HepG2 (cell line): ENCODE measurements around the gene CHST12. TPM values are rescaled to one million over a fixed set of nuclear protein-coding genes. Genes with fewer than 3 reads are reported as not detected.

ENCODE experiments used
- ARID2 ChIP-seq: sonication (generic); formaldehyde crosslinking; IDR thresholded peaks from 2 replicates; pipeline ENCODE4 v1.8.1; 2022; ENCODE audit warnings: mild to moderate bottlenecking, missing genetic modification reagents, borderline replicate concordance
- ARID5B ChIP-seq: IDR thresholded peaks from 2 replicates; pipeline ENCODE4 v1.4.0; 2020; ENCODE audit warnings: mild to moderate bottlenecking, missing genetic modification reagents
- BCL3 ChIP-seq: sonication (generic); formaldehyde crosslinking; IDR thresholded peaks from 2 replicates; pipeline ENCODE4 v1.5.1; 2020; ENCODE audit warnings: mild to moderate bottlenecking, missing genetic modification reagents, moderate library complexity
- BCL6 ChIP-seq: IDR thresholded peaks from 2 replicates; pipeline ENCODE4 v1.6.1; 2016; ENCODE audit warnings: missing genetic modification reagents, missing compliant biosample characterization
- CEBPG ChIP-seq: IDR thresholded peaks from 2 replicates; pipeline ENCODE4 v1.6.1; 2016
- ETV6 ChIP-seq: sonication (generic); formaldehyde crosslinking; conservative IDR thresholded peaks from 2 replicates; pipeline ENCODE4 v1.4.0; 2020; ENCODE audit warnings: missing genetic modification reagents
- FOXJ3 ChIP-seq: sonication (generic); formaldehyde crosslinking; IDR thresholded peaks from 2 replicates; pipeline ENCODE4 v1.4.0; 2020; ENCODE audit warnings: missing genetic modification reagents, mild to moderate bottlenecking, borderline replicate concordance
- HDAC1 ChIP-seq: sonication (generic); formaldehyde crosslinking; IDR thresholded peaks from 2 replicates; pipeline ENCODE4 v1.5.1; 2020; ENCODE audit warnings: mild to moderate bottlenecking, missing genetic modification reagents
- HMG20A ChIP-seq: IDR thresholded peaks from 2 replicates; pipeline ENCODE4 v1.6.1; 2016; ENCODE audit warnings: borderline replicate concordance
- HNRNPUL1 ChIP-seq: fragments of 200-400 bp; formaldehyde crosslinking; IDR thresholded peaks from 2 replicates; pipeline ENCODE4 v1.6.1; 2017; ENCODE audit warnings: low read depth, mild to moderate bottlenecking, low read length, moderate library complexity
- ISX ChIP-seq: sonication (generic); formaldehyde crosslinking; conservative IDR thresholded peaks from 2 replicates; pipeline ENCODE4 v1.5.0; 2020; ENCODE audit warnings: missing genetic modification reagents
- KLF16 ChIP-seq, 2 experiments: sonication (generic) in 1 of 2; formaldehyde crosslinking in 1 of 2; IDR thresholded peaks; 2 replicates each; pipeline versions ENCODE4 v1.6.1 to v1.8.0; 2016 to 2023; ENCODE audit warnings: missing genetic modification reagents in 2 of 2, missing compliant biosample characterization in 1 of 2
- MXI1 ChIP-seq: IDR thresholded peaks from 3 replicates; pipeline ENCODE4 v1.6.1; 2012; ENCODE audit warnings: low read depth, low read length, inconsistent platforms, borderline replicate concordance
- PAWR ChIP-seq: sonication (generic); formaldehyde crosslinking; IDR thresholded peaks from 2 replicates; pipeline ENCODE4 v1.4.0; 2020; ENCODE audit warnings: missing genetic modification reagents, mild to moderate bottlenecking, borderline replicate concordance
- RBM22 ChIP-seq: fragments of 200-400 bp; formaldehyde crosslinking; optimal IDR thresholded peaks from 2 replicates; pipeline ENCODE3; 2017; ENCODE audit warnings: mild to moderate bottlenecking, low read length, moderate library complexity
- SMAD9 ChIP-seq: sonication (generic); formaldehyde crosslinking; IDR thresholded peaks from 2 replicates; pipeline ENCODE4 v1.5.1; 2020; ENCODE audit warnings: mild to moderate bottlenecking, missing genetic modification reagents
- TEAD2 ChIP-seq: sonication (generic); formaldehyde crosslinking; IDR thresholded peaks from 2 replicates; pipeline ENCODE4 v1.9.0; 2021; ENCODE audit warnings: missing genetic modification reagents
- ZBTB14 ChIP-seq: sonication (generic); formaldehyde crosslinking; IDR thresholded peaks from 2 replicates; pipeline ENCODE4 v1.4.0; 2020; ENCODE audit warnings: missing genetic modification reagents
- ZBTB33 ChIP-seq: sonication (generic); formaldehyde crosslinking; IDR thresholded peaks from 2 replicates; pipeline ENCODE4 v1.4.0; 2020; ENCODE audit warnings: missing genetic modification reagents
- ZNF737 ChIP-seq: sonication (generic); formaldehyde crosslinking; IDR thresholded peaks from 2 replicates; pipeline ENCODE4 v1.5.0; 2020; ENCODE audit warnings: missing genetic modification reagents, mild to moderate bottlenecking, borderline replicate concordance
- ZNF800 ChIP-seq: sonication (generic); formaldehyde crosslinking; IDR thresholded peaks from 2 replicates; pipeline ENCODE4 v1.4.0; 2020; ENCODE audit warnings: missing genetic modification reagents
- polyA plus RNA-seq, 8 experiments: library from polyadenylated mRNA; depleted of rRNA in 3 of 8; stranded (reverse) in 7 of 8; unstranded in 1 of 8; fragments of >200 nt; fragmentation: Illumina TruSeq in 4 of 8; extraction: Trizol in 4 of 8; gene quantifications; 2 replicates each; pipeline versions ENCODE4 v1.2.1 to v1.2.3, GENCODE V29; 2011 to 2016; ENCODE audit warnings: low read depth in 4 of 8, missing spikeins in 1 of 8, mixed read lengths in 1 of 8; ENCODE audit not compliant: insufficient read depth in 1 of 8
- total RNA-seq, 5 experiments: library from RNA; depleted of rRNA; stranded (reverse); fragments of >200 nt; fragmentation: Illumina TruSeq; extraction: Trizol; gene quantifications; 2 replicates each; pipeline ENCODE4 v1.2.3, GENCODE V29; 2016; ENCODE audit warnings: low read depth in 1 of 5

Gene CHST12
- total and polyA plus RNA-seq, 2 of the 13 experiments (the other 11 are each of a cell fraction or from before 2014, with no cell fraction given) = 6.4 to 15.8 TPM

GRCh38 chr7:2353936-2354185 lies 49.5 kb upstream of the CHST12 start (continued):
- TF ChIP-seq ZNF737 (CRISPR knock-in tag) (peak; percentile 60; the same call in 1 of the 2 replicates), RBM22 (no peak), PAWR (CRISPR knock-in tag) (no peak), BCL3 (CRISPR knock-in tag) (peak; percentile 86), ISX (CRISPR knock-in tag) (peak; percentile 66; the same call in 1 of the 2 replicates), FOXJ3 (no peak), HNRNPUL1 (no peak), ARID5B (CRISPR knock-in tag) (peak; percentile 46; the same call in 1 of the 2 replicates), SMAD9 (CRISPR knock-in tag) (no peak), ETV6 (CRISPR knock-in tag) (peak; percentile 77; the same call in 1 of the 2 replicates), ZBTB33 (CRISPR knock-in tag) (peak; percentile 73), ARID2 (CRISPR knock-in tag) (peak; percentile 91; the same call in 1 of the 2 replicates), BCL6 (CRISPR knock-in tag) (no peak), KLF16 (CRISPR knock-in tag; IDR thresholded peaks at IDR 0.05) (peak; percentile 81 to 91; a peak in 3 of 4 replicates), TEAD2 (peak; percentile 79; the same call in 1 of the 2 replicates), ZNF800 (no peak; the same call in none of the 2 replicates), HDAC1 (CRISPR knock-in tag) (peak; percentile 80), MXI1 (peak; percentile 95; the same call in 2 of the 3 replicates), ZBTB14 (0 out of 2 replicates have a peak, but pooled peaks have one; percentile 53), HMG20A (no peak), CEBPG (peak; percentile 40; the same call in 1 of the 2 replicates)
